HEK293T (cell line): Measurements from ENCODE around the gene DLEC1.
"Not testable (repeated sequence)": the region's sequence is repeated elsewhere in the genome, so short reads cannot be mapped to it uniquely, and the experiment has no call there.

ENCODE experiments used
- CTCF ChIA-PET: fragments of 350-600 bp; formaldehyde crosslinking; extraction: SDS; loops from one replicate; lab custom pipeline; 2021; ENCODE audit warnings: antibody characterized with exemption, inconsistent platforms; lab: Yijun Ruan, JAX
- POLR2A ChIA-PET: fragments of 350-600 bp; formaldehyde crosslinking; extraction: SDS; loops from one replicate; lab custom pipeline; 2020; ENCODE audit warnings: antibody characterized with exemption, inconsistent platforms; lab: Yijun Ruan, JAX
- DNase-seq: peaks from one replicate; pipeline ENCODE4 v3.0.0; 2012; ENCODE audit warnings: mixed read lengths; ENCODE audit errors: extremely low spot score
- ARNT ChIP-seq: fragments of 450-650 bp; IDR thresholded peaks from 2 replicates; pipeline ENCODE4 v1.6.1; 2017; ENCODE audit warnings: mild to moderate bottlenecking
- BHLHE40 ChIP-seq: fragments of 450-650 bp; IDR thresholded peaks from 2 replicates; pipeline ENCODE4 v1.6.1; 2016; ENCODE audit warnings: mild to moderate bottlenecking, moderate library complexity, borderline replicate concordance
- CTBP1 ChIP-seq: fragments of 450-650 bp; IDR thresholded peaks from 2 replicates; pipeline ENCODE4 v1.6.1; 2016; ENCODE audit warnings: borderline replicate concordance
- ELF4 ChIP-seq: fragments of 450-650 bp; IDR thresholded peaks from 2 replicates; pipeline ENCODE4 v1.6.1; 2017; ENCODE audit warnings: antibody characterized with exemption
- FOXA1 ChIP-seq: fragments of 450-650 bp; IDR thresholded peaks from 2 replicates; pipeline ENCODE4 v1.6.1; 2016; ENCODE audit warnings: mild to moderate bottlenecking
- FOXK2 ChIP-seq: fragments of 450-650 bp; IDR thresholded peaks from 2 replicates; pipeline ENCODE4 v1.6.1; 2016; ENCODE audit warnings: mild to moderate bottlenecking
- FOXM1 ChIP-seq: fragments of 450-650 bp; IDR thresholded peaks from 2 replicates; pipeline ENCODE4 v1.6.1; 2017; ENCODE audit warnings: mild to moderate bottlenecking, borderline replicate concordance
- HDGF ChIP-seq: fragments of 450-650 bp; IDR thresholded peaks from 2 replicates; pipeline ENCODE4 v1.6.1; 2017; ENCODE audit warnings: antibody characterized with exemption, borderline replicate concordance
- L3MBTL2 ChIP-seq: fragments of 450-650 bp; conservative IDR thresholded peaks from 2 replicates; pipeline ENCODE4 v1.6.1; 2016; ENCODE audit warnings: mild to moderate bottlenecking
- LEF1 ChIP-seq: fragments of 450-650 bp; IDR thresholded peaks from 2 replicates; pipeline ENCODE4 v1.6.1; 2017; ENCODE audit warnings: mild to moderate bottlenecking, borderline replicate concordance
- NFRKB ChIP-seq: fragments of 450-650 bp; IDR thresholded peaks from 2 replicates; pipeline ENCODE4 v1.6.1; 2016; ENCODE audit warnings: mild to moderate bottlenecking, moderate library complexity
- PKNOX1 ChIP-seq: fragments of 450-650 bp; IDR thresholded peaks from 2 replicates; pipeline ENCODE4 v1.6.1; 2016
- SP1 ChIP-seq: fragments of 450-650 bp; IDR thresholded peaks from 2 replicates; pipeline ENCODE4 v1.6.1; 2017
- SUZ12 ChIP-seq: fragments of 450-650 bp; IDR thresholded peaks from 2 replicates; pipeline ENCODE4 v1.6.1; 2016; ENCODE audit warnings: mild to moderate bottlenecking
- TARDBP ChIP-seq: fragments of 450-650 bp; IDR thresholded peaks from 2 replicates; pipeline ENCODE4 v1.6.1; 2016
- ZNF384 ChIP-seq: fragments of 450-650 bp; IDR thresholded peaks from 2 replicates; pipeline ENCODE4 v1.6.1; 2016

DLEC1 gene

GRCh38 chr3:38130631-38131065 lies 91.6 kb downstream of the DLEC1 start:
- TF ChIP-seq L3MBTL2 = no peak
- no peak for TF ChIP-seq TARDBP
- no peak for TF ChIP-seq FOXA1
- no peak for TF ChIP-seq CTBP1
- no peak for TF ChIP-seq NFRKB
- TF ChIP-seq SP1 = no peak
- no peak for TF ChIP-seq BHLHE40
- no peak for TF ChIP-seq HDGF
- no peak for TF ChIP-seq ZNF384
- TF ChIP-seq ELF4 = no peak
- TF ChIP-seq ARNT = no peak
- no peak for TF ChIP-seq SUZ12
- TF ChIP-seq FOXM1 = no peak
- TF ChIP-seq FOXK2 = no peak
- no peak for TF ChIP-seq PKNOX1
- no peak for TF ChIP-seq LEF1
- ChIA-PET CTCF (interaction anchor here (0.9 kb wide), 1 partner anchor 152 kb away, joined by 3 read pairs; the partner anchor contains the start of gene SLC22A14), POLR2A (no interaction called here)

GRCh38 chr3:38131621-38132369 lies 92.8 kb downstream of the DLEC1 start:
- peak; percentile 56 for DNase-seq
- no peak for TF ChIP-seq FOXA1
- TF ChIP-seq TARDBP = no peak
- no peak for TF ChIP-seq ELF4
- TF ChIP-seq NFRKB = no peak
- no peak for TF ChIP-seq BHLHE40
- TF ChIP-seq L3MBTL2 = no peak
- TF ChIP-seq FOXK2 = no peak
- no peak for TF ChIP-seq PKNOX1
- TF ChIP-seq SP1 = no peak
- no peak for TF ChIP-seq FOXM1
- no peak for TF ChIP-seq ZNF384
- TF ChIP-seq HDGF = no peak
- TF ChIP-seq CTBP1 = no peak
- TF ChIP-seq ARNT = no peak
- TF ChIP-seq SUZ12 = no peak
- ChIA-PET CTCF (interaction anchor here (0.9 to 1.0 kb wide), 2 partner anchors 24 to 151 kb away, joined by 3 read pairs; partner anchors contain the start of gene SLC22A14), POLR2A (no interaction called here)

More at GRCh38 chr3:38130631-38131065, 91.6 kb downstream of the DLEC1 start:
- DNase-seq = no peak

GRCh38 chr3:38133209-38133556 lies 94.2 kb downstream of the DLEC1 start:
- DNase-seq = no peak
- TF ChIP-seq PKNOX1 (no peak), FOXK2 (no peak), HDGF (no peak), CTBP1 (no peak), LEF1 (no peak), FOXM1 (no peak), L3MBTL2 (no peak), FOXA1 (no peak), SP1 (no peak), ZNF384 (no peak), BHLHE40 (no peak), ELF4 (no peak), SUZ12 (no peak), NFRKB (no peak), TARDBP (no peak), ARNT (no peak)
- ChIA-PET CTCF (interaction anchor here (0.6 to 0.9 kb wide), 2 partner anchors 225 to 363 kb away, joined by 3 read pairs; no protein-coding TSS in a partner anchor), POLR2A (interaction anchor here (1.2 to 1.7 kb wide), 3 partner anchors 12 to 213 kb away, joined by 3 to 4 read pairs (median 3); partner anchors contain the start of gene XYLB)

- ChIA-PET POLR2A (interaction anchor here (1.2 to 1.7 kb wide), 3 partner anchors 13 to 213 kb away, joined by 3 to 4 read pairs (median 3); partner anchors contain the start of gene XYLB), CTCF (interaction anchor here (0.6 to 0.9 kb wide), 2 partner anchors 225 to 364 kb away, joined by 3 read pairs; no protein-coding TSS in a partner anchor)
- no peak for DNase-seq
- TF ChIP-seq FOXK2 (no peak), ZNF384 (no peak), FOXA1 (no peak), FOXM1 (no peak), SP1 (no peak), HDGF (no peak)
Observed at GRCh38 chr3:38133557-38134405, 94.8 kb downstream of the DLEC1 start.

- DNase-seq, POLR2A ChIA-PET, CTCF ChIA-PET: not testable (repeated sequence)
Observed at GRCh38 chr3:38134517-38135143, 95.6 kb downstream of the DLEC1 start.

GRCh38 chr3:38135621-38136277 lies 96.7 kb downstream of the DLEC1 start:
- ChIA-PET CTCF (interaction anchor here (0.8 kb wide), 1 partner anchor 32 kb away, joined by 8 read pairs; no protein-coding TSS in a partner anchor), POLR2A (interaction anchor here (1.4 to 3.8 kb wide), 2 partner anchors 7 to 29 kb away, joined by 5 to 39 read pairs; partner anchors contain the start of gene OXSR1)
- not testable (repeated sequence) for DNase-seq
